Endometrial microvascular endothelial cells (primary cell): Measurements from ENCODE around the gene RNF187. TPM values are rescaled to one million over a fixed set of nuclear protein-coding genes. Genes with fewer than 3 reads are reported as not detected.
"Not testable (repeated sequence)": the region's sequence is repeated elsewhere in the genome, so short reads cannot be mapped to it uniquely, and the experiment has no call there.

Experiments used
- in situ Hi-C: cut with HindIII; loops from 2 replicates; pipeline ENCODE4 v1.10.0; 2017; ENCODE audit warnings: low sequenced_read_pairs, low pct_unique_long_range_greater_than_20kb; ENCODE audit errors: inconsistent ontology term
- total RNA-seq: library from RNA; depleted of rRNA; stranded (reverse); fragments of >200 nt; gene quantifications from one replicate; pipeline ENCODE4 v1.2.3, GENCODE V29; 2015; ENCODE audit errors: inconsistent ontology term

The RNF187 gene
- total RNA-seq, 1 donor from 2014 or later, result 28.7 TPM

- in situ Hi-C loops, result no loop called here
These were observed 29.6 kb upstream of the RNF187 start for GRCh38 chr1:228457396-228458176.

GRCh38 chr1:228459091-228459993 is 27.8 kb upstream of the RNF187 start:
- in situ Hi-C loops, result no loop called here

GRCh38 chr1:228460821-228461220 is 26.4 kb upstream of the RNF187 start:
- in situ Hi-C loops, result no loop called here

DNA sequence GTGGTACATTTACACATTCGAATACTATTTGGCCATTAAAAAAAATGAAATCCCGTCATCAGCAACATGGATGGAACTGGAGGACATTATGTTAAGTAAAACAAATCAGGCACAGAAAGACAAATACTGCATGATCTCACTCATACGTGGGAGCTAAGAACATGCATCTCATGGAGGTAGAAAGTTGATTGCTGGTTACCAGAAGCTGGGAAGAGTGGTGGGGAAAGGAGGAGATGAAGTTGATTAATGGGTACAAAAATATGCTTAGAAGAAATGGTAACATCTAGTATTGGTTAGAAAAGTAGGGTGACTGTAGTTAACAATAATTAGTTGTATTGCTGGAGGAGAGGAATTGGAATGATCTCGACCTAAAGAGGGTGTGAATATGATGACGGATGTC is 24.6 kb upstream of the RNF187 start:
- in situ Hi-C loops, result no loop called here

- in situ Hi-C loops, result no loop called here
These were observed 24.1 kb upstream of the RNF187 start for GRCh38 chr1:228463009-228463558.

DNA sequence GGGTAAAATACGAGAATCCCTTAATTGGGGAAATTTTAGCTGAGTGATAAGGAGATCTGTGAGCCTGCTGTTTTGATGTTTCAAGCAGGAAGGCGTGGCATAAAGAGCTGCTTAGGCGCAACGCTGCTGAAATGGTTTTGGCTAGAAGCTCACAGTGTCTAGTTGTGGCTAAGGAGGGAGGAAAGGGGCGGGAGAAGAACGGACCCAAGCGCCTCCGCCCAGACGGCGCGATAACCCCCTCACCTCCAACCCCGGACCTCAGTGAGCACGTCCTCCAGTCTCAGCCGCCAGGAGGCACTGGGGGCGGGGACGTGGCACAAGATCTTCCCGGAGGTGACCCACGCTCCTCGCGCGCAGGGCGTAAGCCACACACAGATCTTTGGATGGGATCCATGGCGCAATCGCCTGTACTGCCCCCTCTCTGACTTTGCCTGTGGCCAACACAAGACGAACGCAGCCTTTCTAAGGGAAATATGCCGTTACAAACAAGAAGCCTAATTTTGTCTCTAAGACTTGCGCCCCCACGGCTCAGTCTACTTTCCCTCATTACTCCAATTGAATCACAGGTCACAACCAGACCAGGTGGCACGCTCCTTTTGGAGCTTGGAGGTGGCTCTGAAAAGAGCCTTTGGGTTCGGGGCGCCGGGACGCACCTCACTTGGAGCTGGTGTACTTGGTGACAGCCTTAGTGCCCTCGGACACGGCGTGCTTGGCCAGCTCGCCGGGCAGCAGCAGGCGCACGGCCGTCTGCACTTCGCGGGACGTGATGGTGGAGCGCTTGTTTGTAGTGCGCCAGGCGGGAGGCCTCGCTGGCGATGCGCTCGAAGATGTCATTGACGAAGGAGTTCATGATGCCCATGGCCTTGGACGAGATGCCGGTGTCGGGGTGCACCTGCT is 23.4 kb upstream of the RNF187 start:
- in situ Hi-C loops, result no loop called here

DNA sequence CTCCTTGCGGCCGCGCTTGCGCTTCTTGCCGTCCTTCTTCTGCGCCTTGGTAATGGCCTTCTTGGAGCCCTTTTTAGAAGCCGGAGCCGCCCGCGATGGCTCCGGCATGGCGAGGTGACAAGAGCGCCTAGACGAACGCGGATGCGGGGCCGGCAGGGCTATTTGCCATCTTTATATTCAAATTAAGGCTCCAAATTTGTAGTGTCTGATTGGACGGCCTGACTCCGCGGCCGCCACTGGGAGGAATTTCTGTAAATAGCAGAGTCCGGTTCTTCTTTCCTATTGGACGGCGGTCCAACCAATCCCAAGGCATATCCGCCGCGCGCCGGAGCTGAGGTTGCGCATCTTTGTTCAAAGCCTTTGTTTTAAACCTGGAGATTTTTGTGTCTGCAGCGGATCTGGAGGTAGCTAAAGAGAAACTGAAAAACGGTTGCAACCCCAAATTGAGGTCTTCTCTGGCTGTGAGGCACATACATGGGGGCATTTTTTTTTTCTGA is 22.6 kb upstream of the RNF187 start:
- in situ Hi-C loops, result no loop called here

GRCh38 chr1:228465141-228465540 is 22.0 kb upstream of the RNF187 start:
- in situ Hi-C loops, result no loop called here

DNA sequence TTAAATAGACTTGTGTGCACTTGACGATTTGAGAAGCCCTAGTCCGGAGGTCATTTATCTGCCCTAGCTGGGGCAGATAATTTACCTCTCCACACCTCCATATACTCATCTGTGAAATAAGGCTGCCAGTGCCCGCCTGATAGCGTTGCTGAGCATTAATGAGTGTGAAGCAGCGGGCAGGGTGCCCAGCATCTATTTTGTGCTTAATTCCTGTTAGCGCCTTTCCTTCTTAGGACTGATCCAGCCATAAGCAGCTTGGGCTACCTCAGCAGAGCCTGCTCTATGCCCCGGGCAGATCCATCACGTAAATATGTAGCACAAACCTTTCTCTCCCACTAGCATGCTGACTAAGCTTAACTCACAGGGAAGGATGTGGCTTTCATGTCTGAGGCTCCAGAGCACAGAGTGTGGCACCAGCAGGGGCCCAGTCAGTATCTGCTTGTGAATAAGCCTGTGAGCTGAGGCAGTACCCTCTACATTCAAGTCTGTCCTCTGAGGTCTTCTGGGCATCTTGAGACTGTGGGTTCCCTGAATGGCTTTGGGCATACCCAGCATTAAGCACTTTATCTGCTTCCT is 21.5 kb upstream of the RNF187 start:
- in situ Hi-C loops, result no loop called here

- in situ Hi-C loops, result not testable (repeated sequence)
These were observed 19.0 kb upstream of the RNF187 start for GRCh38 chr1:228468188-228468587.

DNA sequence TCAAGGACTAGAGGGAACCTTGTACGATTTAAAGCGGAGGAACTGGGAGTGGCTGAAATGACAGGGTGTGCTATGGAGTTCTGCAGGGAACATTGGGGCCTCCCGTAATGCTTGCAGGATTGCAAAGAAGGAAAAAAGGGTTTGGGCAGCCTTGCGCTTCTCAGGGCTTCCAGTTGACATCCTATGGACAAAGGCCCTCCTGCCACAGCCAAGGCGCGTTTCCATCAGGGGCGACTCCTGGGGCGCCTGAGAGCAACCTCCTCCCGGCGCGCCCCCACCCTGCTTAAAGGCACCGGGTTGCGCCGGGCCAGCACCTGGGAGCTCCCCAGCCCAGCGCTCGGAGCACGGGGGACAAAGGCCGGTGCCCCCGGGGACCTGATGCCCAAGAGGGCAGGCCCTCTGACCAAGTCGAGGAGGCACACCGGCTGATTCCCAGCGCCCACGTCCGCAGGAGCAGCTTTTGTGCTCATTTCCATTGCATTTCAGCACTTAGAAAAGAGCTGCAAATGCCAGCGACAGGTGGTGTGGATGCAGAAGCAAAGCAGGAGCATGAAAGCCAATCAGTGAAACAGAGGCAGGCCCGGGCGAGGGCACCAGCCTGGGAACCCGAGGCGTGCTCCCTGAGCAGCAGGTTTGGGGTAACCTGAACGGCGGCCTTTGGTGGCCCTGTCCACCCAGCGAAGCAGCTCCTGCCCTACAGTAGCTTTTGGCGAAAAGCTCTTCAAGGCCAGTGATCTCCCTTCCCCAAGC is 17.6 kb upstream of the RNF187 start:
- in situ Hi-C loops, result no loop called here

- in situ Hi-C loops, result no loop called here
These were observed 15.9 kb upstream of the RNF187 start for GRCh38 chr1:228471154-228471761.

GRCh38 chr1:228471762-228472398 is 15.3 kb upstream of the RNF187 start:
- in situ Hi-C loops, result no loop called here

DNA sequence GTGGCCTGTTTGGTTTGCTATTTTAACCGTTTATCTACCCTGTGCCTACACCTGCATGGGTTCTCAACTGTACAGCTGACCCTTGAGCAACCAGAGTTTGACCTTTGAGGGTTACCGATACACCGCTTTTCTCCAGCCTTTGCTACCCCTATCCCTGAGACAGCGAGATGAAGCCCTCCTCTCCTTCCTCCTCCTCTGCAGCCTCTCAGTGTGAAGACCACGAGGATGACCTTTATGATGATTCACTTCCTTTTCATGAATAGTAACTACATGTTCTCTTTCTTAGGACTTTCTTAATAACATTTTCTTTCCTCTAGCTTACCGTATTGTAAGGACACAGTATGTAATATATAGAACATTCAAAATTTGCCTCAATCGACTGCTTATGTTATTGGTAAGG is 14.5 kb upstream of the RNF187 start:
- in situ Hi-C loops, result no loop called here

- in situ Hi-C loops, result no loop called here
These were observed 12.7 kb upstream of the RNF187 start for GRCh38 chr1:228474507-228474906.

- in situ Hi-C loops, result no loop called here
These were observed 11.4 kb upstream of the RNF187 start for GRCh38 chr1:228475812-228476211.

DNA sequence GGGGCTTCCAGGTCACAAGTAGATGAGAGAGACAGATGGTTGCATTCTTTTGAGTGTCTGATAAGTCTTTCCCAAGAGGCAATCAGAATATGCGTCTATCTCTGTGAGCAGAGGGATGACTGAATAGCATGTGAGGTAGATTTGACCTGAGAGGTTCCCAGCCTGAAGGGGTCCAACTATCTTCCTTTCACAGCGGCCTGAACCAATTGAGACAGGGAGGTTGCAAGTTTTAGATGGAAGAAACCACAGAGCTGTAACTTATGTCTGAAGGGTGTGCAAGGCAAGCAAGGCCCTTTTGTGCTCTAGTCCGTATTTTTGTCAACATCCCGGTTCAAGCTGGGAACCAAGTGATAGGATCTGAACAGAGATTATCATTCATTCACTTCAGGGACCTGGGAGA is 9.9 kb upstream of the RNF187 start:
- in situ Hi-C loops, result no loop called here
